Lower lobe of right lung (tissue), 2 donors: ENCODE results near the gene NEURL2. TPM values are rescaled to one million over a fixed set of nuclear protein-coding genes. Genes with fewer than 3 reads are reported as not detected.
"Not testable (repeated sequence)": the region's sequence is repeated elsewhere in the genome, so short reads cannot be mapped to it uniquely, and the experiment has no call there.

ENCODE experiments used
- ATAC-seq, 2 donors: fragments of 200-7000 bp; cut with Tn5 transposase; one replicate each; pipeline ENCODE4 v1.9.1; 2020 to 2022; ENCODE audit warnings: mild to moderate bottlenecking in 2 of 2, moderate library complexity in 2 of 2
- DNase-seq: peaks from one replicate; pipeline ENCODE4 v3.0.0-alpha.2; 2020
- H3K27ac ChIP-seq: fragments of 200-600 bp; one replicate; pipeline ENCODE4 v1.8.0; 2022
- H3K27me3 ChIP-seq: fragments of 200-600 bp; one replicate; pipeline ENCODE4 v1.8.0; 2022; ENCODE audit warnings: low read depth
- H3K36me3 ChIP-seq: fragments of 200-600 bp; one replicate; pipeline ENCODE4 v1.8.0; 2022; ENCODE audit warnings: mild to moderate bottlenecking
- H3K4me1 ChIP-seq: fragments of 200-600 bp; one replicate; pipeline ENCODE4 v1.8.0; 2022
- H3K4me3 ChIP-seq: fragments of 200-600 bp; one replicate; pipeline ENCODE4 v1.8.0; 2022; ENCODE audit warnings: mild to moderate bottlenecking
- H3K9me3 ChIP-seq: fragments of 200-600 bp; one replicate; pipeline ENCODE4 v1.8.0; 2022
- CTCF ChIP-seq: fragments of 200-600 bp; IDR thresholded peaks from one replicate; pipeline ENCODE4 v1.8.0; 2022; ENCODE audit warnings: antibody characterized with exemption, mild to moderate bottlenecking
- intact Hi-C: fragments of 100-400 bp; cut with DNase I; formaldehyde crosslinking; loops from one replicate; pipeline ENCODE4 v1.11.0; 2022
- total RNA-seq: library from RNA; stranded (reverse); fragmentation: NEBNext Ultra II Directional; extraction: Animal tissue kit (Norgen Biotek cat#: 25700); gene quantifications from one replicate; pipeline ENCODE4 v1.2.1, GENCODE V29; 2021
- donor health status: DM: no; HTN: yes; CAD: no; lungs with severe emphysema.

The NEURL2 gene
- total RNA-seq, 1 donor from 2014 or later: 2.4 TPM

DNA sequence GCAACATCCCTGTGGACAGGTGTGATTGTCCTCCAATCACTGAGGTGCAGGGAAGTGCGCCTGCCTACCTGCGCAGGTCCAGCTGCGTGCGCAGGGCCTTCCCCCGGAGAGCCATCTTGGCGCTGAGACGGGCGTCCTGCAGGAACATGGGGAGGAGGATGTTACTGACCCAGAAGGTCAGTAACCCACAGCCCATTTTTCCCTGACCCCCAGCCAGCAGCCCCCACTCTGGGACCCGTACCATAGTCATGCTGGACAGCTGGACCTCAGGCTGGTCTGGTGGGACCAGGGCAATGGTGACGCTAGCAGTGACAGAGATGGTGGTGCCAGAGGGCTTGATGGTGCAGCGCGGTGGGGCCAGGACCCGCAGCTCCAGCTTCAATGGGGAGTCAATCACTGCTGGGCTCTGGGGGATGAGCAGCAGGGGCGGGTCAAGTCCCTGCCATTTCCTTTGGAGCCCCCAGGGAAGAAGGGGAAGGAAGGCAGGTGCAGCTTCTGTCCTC lies 11.2 kb upstream of the NEURL2 start:
- ATAC-seq (no peak), DNase-seq (no peak)
- H3K4me3 ChIP-seq: no peak overlapping the region
- H3K4me1 ChIP-seq: no peaks in the 10 kb centered on the region
- no peaks in the 10 kb centered on the region for H3K27me3 ChIP-seq
- H3K36me3 ChIP-seq: peaks cover 79% of the 10 kb centered on the region
- intact Hi-C loops: no loop called here
- no peak overlapping the region for H3K27ac ChIP-seq
- no peak for TF ChIP-seq CTCF
- H3K9me3 ChIP-seq: no peaks in the 10 kb centered on the region

DNA sequence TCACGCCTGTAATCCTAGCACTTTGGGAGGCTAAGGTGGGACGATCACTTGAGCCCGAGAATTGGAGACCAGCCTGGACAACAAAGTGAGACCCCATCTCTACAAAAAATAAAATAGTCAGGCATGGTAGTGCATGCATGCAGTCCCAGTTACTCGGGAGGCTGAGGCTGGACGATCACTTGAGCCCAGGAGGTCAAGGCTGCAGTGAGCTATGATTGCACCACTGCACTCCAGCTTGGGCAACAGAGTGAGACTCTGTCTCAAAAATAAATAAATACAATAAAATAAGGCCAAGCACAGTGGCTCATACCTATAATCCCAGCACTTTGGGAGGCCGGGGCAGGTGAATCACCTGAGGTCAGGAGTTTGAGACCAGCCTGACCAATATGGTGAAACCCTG lies 10.3 kb upstream of the NEURL2 start:
- H3K27ac ChIP-seq, H3K9me3 ChIP-seq, intact Hi-C loops, H3K4me3 ChIP-seq, ATAC-seq, H3K4me1 ChIP-seq, H3K27me3 ChIP-seq, DNase-seq: not testable (repeated sequence)
- H3K36me3 ChIP-seq: peaks cover 88% of the 10 kb centered on the region

- intact Hi-C loops: no loop called here
- DNase-seq (no peak), ATAC-seq (peak in 1 of 2 donors; percentile 41)
- Histone ChIP-seq H3K9me3 (no peaks in the 10 kb centered on the region), H3K27me3 (no peaks in the 10 kb centered on the region), H3K36me3 (peaks cover 94% of the 10 kb centered on the region), H3K4me3 (no peak overlapping the region), H3K27ac (no peak overlapping the region), H3K4me1 (no peaks in the 10 kb centered on the region)
- no peak for TF ChIP-seq CTCF
Observed at GRCh38 chr20:45899046-45899835, 8.2 kb upstream of the NEURL2 start.

- no peak for DNase-seq
Observed at GRCh38 chr20:45898285-45898684, 7.3 kb upstream of the NEURL2 start.

GRCh38 chr20:45897692-45898091 lies 6.7 kb upstream of the NEURL2 start:
- Histone ChIP-seq H3K4me1 (peaks cover 11% of the 10 kb centered on the region), H3K4me3 (no peak overlapping the region), H3K9me3 (no peaks in the 10 kb centered on the region), H3K27ac (no peak overlapping the region), H3K36me3 (peaks cover 98% of the 10 kb centered on the region), H3K27me3 (no peaks in the 10 kb centered on the region)
- ATAC-seq (no peak), DNase-seq (no peak)
- TF ChIP-seq CTCF: no peak
- intact Hi-C loops: no loop called here

More at GRCh38 chr20:45898285-45898684, 7.3 kb upstream of the NEURL2 start:
- peaks cover 96% of the 10 kb centered on the region for H3K36me3 ChIP-seq
- peaks cover 5% of the 10 kb centered on the region for H3K4me1 ChIP-seq
- ATAC-seq: no peak
- intact Hi-C loops: no loop called here
- TF ChIP-seq CTCF: no peak
- H3K27ac ChIP-seq: no peak overlapping the region
- H3K9me3 ChIP-seq: no peaks in the 10 kb centered on the region
- H3K4me3 ChIP-seq: no peak overlapping the region
- no peaks in the 10 kb centered on the region for H3K27me3 ChIP-seq

GRCh38 chr20:45897289-45897688 lies 6.3 kb upstream of the NEURL2 start:
- H3K36me3 ChIP-seq: peaks cover 98% of the 10 kb centered on the region
- ATAC-seq (no peak), DNase-seq (no peak)
- intact Hi-C loops: no loop called here
- peaks cover 15% of the 10 kb centered on the region for H3K4me1 ChIP-seq
- no peaks in the 10 kb centered on the region for H3K9me3 ChIP-seq
- H3K27ac ChIP-seq: no peak overlapping the region
- no peak overlapping the region for H3K4me3 ChIP-seq
- H3K27me3 ChIP-seq: no peaks in the 10 kb centered on the region
- TF ChIP-seq CTCF: no peak
